Measurements from ENCODE around the gene MSI2.

MSI2 gene

GRCh38 chr17:57436565-57436964 is 180.2 kb downstream of the MSI2 start:
- no peak for TF ChIP-seq CTCF (IDR thresholded peaks at IDR 0.05; ENCODE audit: control insufficient read depth, extremely low read depth, insufficient read depth)
- no peak for DNase-seq (ENCODE audit: low read depth)
- H3K4me3 ChIP-seq (ENCODE audit: low read depth, low read length): no peak overlapping the region

GRCh38 chr17:57438066-57438731 is 181.9 kb downstream of the MSI2 start:
- H3K4me3 ChIP-seq (ENCODE audit: low read depth, low read length): no peak overlapping the region
- no peak for TF ChIP-seq CTCF (IDR thresholded peaks at IDR 0.05; ENCODE audit: control insufficient read depth, extremely low read depth, insufficient read depth)
- DNase-seq (ENCODE audit: low read depth): no peak

DNA sequence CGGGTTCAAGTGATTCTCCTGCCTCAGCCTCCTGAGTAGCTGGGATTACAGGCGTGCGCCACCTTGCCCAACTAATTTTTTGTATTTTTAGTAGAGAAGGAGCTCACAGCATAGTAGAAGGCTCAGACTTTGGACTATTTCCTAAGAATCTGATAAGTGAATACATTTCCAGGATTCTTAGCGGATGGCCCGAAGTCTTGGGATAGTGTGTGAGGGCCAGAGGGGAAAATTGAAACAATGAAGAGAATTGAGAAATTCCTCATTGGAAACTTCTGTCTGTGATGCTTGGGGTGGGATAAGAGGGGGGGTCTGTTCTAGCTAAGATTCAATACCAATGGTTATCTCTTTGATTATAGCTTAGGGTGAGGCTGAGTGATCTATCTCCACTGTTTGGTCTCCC is 183.3 kb downstream of the MSI2 start:
- H3K4me3 ChIP-seq (ENCODE audit: low read depth, low read length): no peak overlapping the region
- DNase-seq (ENCODE audit: low read depth): no peak
- TF ChIP-seq CTCF (IDR thresholded peaks at IDR 0.05; ENCODE audit: control insufficient read depth, extremely low read depth, insufficient read depth): no peak

DNA sequence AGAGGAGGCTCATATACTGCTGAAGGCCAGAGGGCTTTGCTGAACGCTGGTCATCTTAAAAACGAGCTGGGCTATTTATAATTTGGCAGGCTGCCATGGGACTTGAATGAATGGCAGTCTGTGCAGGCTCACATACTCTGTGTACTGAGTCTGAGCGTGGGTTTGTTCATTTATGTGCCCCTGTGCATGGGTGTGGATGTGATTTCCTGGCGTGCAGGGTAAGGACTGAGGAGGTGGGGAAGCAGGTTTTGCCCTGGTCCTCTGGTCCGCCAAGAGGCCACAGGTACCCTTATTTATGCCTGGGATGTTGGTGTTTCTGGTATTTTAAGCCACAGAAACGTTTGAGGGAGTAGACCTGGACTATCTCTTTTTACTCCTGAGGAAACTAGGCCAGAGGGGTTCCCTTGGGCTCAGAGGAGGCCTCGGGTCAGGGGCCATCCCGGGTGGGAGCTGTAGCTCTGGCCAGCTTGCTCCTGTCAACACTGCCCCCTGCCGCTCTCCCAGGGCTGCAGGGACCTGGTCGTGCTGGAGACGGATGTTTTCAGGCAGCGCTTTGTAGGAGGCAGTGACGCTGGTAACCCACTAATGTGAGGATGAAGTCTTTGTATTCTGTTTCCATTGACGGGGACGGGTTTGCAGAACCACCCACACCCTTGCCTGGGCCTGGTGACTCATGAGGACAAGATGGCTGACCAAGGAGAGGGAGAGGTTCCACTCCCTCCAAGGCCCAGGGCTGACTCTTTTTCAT is 184.4 kb downstream of the MSI2 start:
- 0 out of 2 replicates have a peak, but pooled peaks have one; percentile 7 for TF ChIP-seq CTCF (IDR thresholded peaks at IDR 0.05; ENCODE audit: control insufficient read depth, extremely low read depth, insufficient read depth)
- DNase-seq (ENCODE audit: low read depth): no peak
- H3K4me3 ChIP-seq (ENCODE audit: low read depth, low read length): no peak overlapping the region

DNA sequence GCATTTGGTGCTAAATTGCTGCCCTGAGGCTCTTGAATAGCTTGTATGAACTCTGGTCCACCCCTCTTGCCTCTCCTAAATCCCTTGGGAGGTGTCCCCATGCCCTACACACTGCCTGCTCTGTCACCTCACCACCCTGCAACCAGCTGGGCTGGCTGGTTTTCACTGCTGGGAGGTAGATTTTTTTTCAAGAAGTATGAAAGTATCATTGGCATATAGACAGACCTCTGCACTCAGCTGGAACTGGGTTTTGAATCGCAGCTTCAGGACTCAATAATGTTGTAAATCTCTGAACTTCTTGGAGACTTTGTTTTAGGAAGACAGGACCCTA is 184.9 kb downstream of the MSI2 start:
- TF ChIP-seq CTCF (IDR thresholded peaks at IDR 0.05; ENCODE audit: control insufficient read depth, extremely low read depth, insufficient read depth): no peak
- no peak overlapping the region for H3K4me3 ChIP-seq (ENCODE audit: low read depth, low read length)

DNA sequence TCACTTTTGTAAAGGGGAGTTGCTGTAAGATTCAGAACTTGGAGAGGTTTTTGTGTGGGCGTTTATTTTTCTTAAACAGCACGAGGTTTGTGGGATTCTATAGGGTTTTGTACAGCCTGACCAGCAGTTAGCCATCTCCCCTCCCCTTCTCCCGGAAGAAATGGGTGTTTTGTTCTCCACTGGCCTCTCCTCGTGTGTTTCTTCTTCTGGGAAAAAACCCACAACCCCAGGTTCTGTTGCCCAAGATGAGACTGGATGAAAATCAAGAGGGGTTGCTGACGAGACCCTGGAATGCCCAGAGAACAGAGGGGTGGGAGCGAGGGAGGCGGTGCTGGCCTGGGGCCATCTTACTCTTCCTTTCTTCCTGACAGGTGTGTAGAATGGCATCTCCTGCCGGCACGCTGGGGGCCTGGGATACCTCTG is 186.1 kb downstream of the MSI2 start:
- no peak for DNase-seq (ENCODE audit: low read depth)
- H3K4me3 ChIP-seq (ENCODE audit: low read depth, low read length): no peak overlapping the region
- TF ChIP-seq CTCF (IDR thresholded peaks at IDR 0.05; ENCODE audit: control insufficient read depth, extremely low read depth, insufficient read depth): no peak

More for the DNA sequence above, 184.9 kb downstream of the MSI2 start:
- DNase-seq (ENCODE audit: low read depth): no peak

Data from LNCaP clone FGC (cell line).